Spleen (tissue), 7 donors: Measurements from ENCODE around the gene TOB2.

ENCODE experiments used
- CTCF ChIP-seq, 11 experiments: fragments of 200-600 bp in 7 of 11; fragments of 450-650 bp in 4 of 11; sonication (generic) in 4 of 11; IDR thresholded peaks in 8 of 11; conservative IDR thresholded peaks in 3 of 11; 1 replicate in 7 of 11; 2 replicates in 4 of 11; pipeline versions ENCODE4 v1.4.0 to v1.8.0; 2016 to 2021; ENCODE audit warnings: antibody characterized with exemption in 11 of 11, inconsistent platforms in 4 of 11, mild to moderate bottlenecking in 1 of 11
- POLR2A ChIP-seq, 3 donors: fragments of 450-650 bp; IDR thresholded peaks; one replicate each; pipeline ENCODE4 v1.5.1; 2017; ENCODE audit warnings: antibody characterized with exemption in 3 of 3, mild to moderate bottlenecking in 1 of 3
- donor health status: DM: no; HTN: no; CAD: no; lungs with moderate emphysema.
- donor health status: DM: no; HTN: no; CAD: no.
- donor health status: DM: no; HTN: no; CAD: no.

- TF ChIP-seq POLR2A (IDR thresholded peaks at IDR 0.05) (no peak), CTCF (IDR thresholded peaks at IDR 0.05 in 8 of 11, conservative IDR thresholded peaks at IDR 0.05 in 3 of 11) (no peak)
These were observed 31.0 kb downstream of the TOB2 start for GRCh38 chr22:41415554-41415953.
